ENCODE measurements around the gene ATP5ME.

Gene ATP5ME

DNA sequence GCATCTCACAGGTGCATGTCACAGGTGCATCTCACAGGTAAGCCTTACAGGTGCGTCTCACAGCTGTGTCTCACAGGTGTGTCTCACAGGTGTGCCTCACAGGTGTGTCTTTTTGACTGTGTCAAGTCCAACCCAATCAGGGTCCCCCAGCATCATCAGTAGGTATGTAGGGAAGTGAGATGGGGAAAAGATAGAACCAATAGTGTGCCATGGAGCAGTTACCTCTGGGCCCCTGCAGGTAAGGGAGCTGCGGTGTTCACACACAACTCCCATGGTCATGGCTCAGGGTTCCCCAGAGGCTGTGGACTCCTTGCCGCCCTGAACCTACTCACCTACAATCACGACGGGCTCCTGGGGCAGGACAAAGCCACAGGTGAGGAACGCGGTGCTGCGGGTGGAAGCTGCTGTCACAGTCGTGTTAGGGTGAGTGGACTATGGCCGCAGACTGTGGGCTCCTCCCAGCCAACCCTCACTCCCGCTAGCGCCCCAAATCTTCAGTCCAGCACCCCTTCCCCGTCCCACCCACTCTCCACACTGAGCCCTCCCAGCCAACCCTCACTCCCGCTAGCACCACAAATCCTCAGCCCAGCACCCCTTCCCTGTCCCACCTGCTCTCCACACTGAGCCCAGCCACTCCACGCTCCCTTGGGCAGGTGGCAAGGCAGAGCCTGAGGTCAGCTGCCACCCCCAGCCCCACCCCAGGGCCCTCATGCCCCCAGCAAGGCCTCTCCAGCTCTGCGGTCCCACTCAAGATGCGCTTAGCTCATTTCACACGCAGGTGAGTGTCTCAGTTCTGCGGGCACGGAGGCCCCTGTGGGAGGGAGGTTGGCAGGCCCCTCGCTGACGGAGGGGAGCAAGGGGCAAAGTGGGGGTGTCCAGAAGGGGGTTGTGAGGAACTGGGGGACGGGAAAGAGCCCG lies 50.8 kb downstream of the ATP5ME start:
- H3K4me3 ChIP-seq = no peak overlapping the region
- H3K27ac ChIP-seq = no peak overlapping the region
- no peak for DNase-seq (ENCODE audit: low spot score)
- TF ChIP-seq, protein P1, sequence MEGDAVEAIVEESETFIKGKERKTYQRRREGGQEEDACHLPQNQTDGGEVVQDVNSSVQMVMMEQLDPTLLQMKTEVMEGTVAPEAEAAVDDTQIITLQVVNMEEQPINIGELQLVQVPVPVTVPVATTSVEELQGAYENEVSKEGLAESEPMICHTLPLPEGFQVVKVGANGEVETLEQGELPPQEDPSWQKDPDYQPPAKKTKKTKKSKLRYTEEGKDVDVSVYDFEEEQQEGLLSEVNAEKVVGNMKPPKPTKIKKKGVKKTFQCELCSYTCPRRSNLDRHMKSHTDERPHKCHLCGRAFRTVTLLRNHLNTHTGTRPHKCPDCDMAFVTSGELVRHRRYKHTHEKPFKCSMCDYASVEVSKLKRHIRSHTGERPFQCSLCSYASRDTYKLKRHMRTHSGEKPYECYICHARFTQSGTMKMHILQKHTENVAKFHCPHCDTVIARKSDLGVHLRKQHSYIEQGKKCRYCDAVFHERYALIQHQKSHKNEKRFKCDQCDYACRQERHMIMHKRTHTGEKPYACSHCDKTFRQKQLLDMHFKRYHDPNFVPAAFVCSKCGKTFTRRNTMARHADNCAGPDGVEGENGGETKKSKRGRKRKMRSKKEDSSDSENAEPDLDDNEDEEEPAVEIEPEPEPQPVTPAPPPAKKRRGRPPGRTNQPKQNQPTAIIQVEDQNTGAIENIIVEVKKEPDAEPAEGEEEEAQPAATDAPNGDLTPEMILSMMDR (IDR thresholded peaks at IDR 0.05) = no peak

Measured in coronary artery (tissue), 2 donors.